Epithelial cell of proximal tubule (primary cell): ENCODE data around the gene CCDC40. TPM values are rescaled to one million over a fixed set of nuclear protein-coding genes. Genes with fewer than 3 reads are reported as not detected.

Experiments used
- DNase-seq: peaks from one replicate; pipeline ENCODE4 v3.0.0-alpha.2; 2011; ENCODE audit warnings: low read depth
- H3K4me3 ChIP-seq: 2 replicates; pipeline ENCODE4 v1.5.1; 2011; ENCODE audit warnings: low read depth, mild to moderate bottlenecking, low read length
- total RNA-seq: library from RNA; depleted of rRNA; stranded (reverse); fragments of >200 nt; gene quantifications from 2 replicates; pipeline ENCODE4 v1.2.3, GENCODE V29; 2015
- TF ChIP-seq, protein P1 (sequence below): conservative IDR thresholded peaks from 2 replicates; pipeline ENCODE4 v1.5.1; 2012; ENCODE audit warnings: low read depth, mild to moderate bottlenecking, low read length

CCDC40 gene
- total RNA-seq, 1 donor from 2014 or later: 2.2 TPM

DNA sequence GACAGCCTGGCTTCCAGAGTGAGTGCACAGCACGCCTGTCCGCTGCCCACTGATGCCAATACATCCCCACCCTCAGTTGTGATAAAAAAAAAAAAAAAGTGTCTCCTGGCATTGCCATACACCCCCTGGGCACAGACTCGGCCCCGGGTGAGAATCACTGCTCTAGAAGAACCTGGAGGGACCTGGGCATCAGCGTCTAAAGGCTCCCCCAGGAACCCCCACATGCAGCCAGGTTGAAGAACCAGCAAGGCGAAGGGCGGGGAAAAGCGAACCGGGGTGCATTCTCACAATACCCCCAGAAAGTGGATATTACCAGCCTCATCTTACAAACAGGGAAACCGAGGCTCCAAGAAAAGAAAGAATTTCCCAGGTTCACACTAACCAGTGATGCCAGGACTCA lies 28.5 kb upstream of the CCDC40 start:
- H3K4me3 ChIP-seq: no peak overlapping the region
- TF ChIP-seq, protein P1, sequence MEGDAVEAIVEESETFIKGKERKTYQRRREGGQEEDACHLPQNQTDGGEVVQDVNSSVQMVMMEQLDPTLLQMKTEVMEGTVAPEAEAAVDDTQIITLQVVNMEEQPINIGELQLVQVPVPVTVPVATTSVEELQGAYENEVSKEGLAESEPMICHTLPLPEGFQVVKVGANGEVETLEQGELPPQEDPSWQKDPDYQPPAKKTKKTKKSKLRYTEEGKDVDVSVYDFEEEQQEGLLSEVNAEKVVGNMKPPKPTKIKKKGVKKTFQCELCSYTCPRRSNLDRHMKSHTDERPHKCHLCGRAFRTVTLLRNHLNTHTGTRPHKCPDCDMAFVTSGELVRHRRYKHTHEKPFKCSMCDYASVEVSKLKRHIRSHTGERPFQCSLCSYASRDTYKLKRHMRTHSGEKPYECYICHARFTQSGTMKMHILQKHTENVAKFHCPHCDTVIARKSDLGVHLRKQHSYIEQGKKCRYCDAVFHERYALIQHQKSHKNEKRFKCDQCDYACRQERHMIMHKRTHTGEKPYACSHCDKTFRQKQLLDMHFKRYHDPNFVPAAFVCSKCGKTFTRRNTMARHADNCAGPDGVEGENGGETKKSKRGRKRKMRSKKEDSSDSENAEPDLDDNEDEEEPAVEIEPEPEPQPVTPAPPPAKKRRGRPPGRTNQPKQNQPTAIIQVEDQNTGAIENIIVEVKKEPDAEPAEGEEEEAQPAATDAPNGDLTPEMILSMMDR: no peak
- no peak for DNase-seq

DNA sequence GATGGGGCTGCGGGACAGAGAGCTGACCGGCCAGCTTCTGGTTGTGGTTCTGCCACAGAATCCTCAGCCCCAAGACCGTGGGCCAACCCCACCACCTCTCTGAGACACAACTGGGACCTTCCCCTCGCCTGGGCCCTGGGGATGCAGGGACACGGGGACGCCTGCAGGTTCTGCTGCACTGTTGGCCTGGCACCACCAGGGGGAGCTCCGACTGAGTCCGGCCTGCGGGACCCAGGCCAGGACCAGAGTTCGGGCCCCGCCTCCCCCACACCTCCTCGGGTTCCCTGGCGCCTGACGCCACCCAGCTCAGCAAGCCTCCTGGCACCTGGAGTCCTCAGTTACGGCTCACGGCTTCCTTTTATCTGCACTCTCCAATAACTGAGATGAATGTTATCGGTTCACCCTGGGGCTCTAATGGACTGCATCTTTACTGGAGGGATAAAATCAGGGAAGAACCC lies 28.0 kb upstream of the CCDC40 start:
- TF ChIP-seq, protein P1: peak; percentile 89
- no peak overlapping the region for H3K4me3 ChIP-seq
- DNase-seq: no peak

DNA sequence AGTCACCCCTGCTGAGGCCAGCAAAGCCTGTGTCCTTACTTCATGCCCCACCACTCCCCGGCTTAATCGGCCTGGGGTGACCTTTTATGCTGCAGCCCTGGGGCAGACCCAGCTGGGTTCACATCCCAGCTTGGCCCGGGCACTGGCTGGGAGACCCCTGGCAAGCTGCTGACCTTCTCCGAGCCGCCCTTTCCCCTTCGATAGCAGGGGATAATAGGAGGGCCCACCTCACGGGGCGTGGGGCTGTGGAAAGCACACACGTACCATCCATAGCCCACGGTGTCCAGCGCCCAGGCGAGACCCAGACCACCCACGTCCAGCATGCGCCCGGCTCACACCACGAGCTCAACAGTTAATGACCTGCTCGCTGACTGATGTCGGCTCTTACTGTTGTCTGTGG lies 27.6 kb upstream of the CCDC40 start:
- DNase-seq: no peak
- TF ChIP-seq, protein P1: no peak
- no peak overlapping the region for H3K4me3 ChIP-seq

DNA sequence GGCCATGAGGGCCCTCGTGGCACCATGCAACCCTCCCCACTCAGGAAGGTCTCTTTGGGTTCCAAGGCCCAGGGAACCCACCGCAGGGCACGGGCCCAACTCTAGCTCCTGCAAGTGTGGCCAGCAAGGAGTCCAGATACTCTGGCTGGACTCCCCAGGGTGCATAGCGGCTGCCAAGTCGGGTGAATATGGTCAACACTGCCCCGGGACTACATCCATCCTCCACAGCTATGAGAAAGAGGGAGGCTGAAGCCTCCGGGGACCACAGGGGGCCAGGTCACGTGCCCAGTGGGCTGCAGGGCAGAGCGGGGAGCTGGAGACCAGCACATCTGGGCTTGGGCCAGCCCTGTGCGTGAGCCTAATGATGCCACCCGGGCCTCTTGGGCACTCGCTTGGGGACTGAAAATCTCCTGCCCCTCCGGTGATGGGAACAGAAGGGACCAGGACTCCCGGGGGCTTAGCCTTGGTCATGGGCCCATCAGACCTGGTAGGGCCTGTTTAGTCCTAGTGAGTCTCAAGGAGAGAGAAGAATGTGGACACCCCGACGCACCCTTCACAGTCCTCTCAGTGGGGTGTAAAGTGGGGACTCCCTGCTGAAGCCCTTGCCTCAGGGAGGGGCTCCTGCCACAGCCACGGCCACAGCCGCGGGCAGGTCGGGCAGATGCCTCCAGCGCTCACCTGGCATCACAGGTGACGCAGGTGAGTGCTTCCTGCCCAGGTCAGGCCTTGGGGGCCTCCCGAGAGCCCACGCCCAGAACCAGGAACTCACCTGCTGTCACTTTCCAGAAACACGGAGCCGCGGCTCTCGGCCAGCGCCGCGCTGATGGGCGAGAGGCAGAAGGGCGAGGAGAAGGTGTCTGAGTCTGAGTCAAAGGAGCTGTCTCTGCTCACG lies 26.8 kb upstream of the CCDC40 start:
- H3K4me3 ChIP-seq: no peak overlapping the region
- DNase-seq: no peak
- TF ChIP-seq, protein P1: no peak

DNA sequence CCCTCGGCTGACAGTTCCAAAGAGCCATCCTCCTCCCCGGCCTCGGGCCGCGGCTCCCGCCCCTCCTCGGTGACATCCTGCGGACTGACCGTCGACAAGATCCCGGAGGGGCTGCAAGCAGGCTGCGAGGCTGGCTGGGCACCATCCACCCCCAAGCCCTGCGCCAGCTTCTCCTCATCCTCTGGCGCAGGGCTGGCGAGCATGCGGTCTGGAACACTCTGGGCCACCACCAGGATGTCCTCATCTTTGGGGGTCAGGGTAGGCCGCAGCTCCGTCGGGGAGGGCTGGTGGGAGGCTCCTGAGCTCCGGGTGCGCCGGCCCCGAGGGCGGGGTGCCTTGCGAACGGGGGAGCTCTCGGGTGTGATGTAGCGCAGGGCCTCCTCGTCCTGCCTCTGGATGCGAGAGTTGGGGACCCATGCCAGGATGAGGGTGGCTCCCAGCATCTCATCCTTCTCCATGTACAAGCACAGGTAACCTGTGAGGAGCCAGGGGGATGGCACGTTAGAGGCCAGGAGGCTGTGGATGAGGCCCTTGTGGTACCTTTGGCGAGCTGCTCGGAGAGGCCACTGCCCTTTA lies 26.1 kb upstream of the CCDC40 start:
- no peak for DNase-seq
- H3K4me3 ChIP-seq: no peak overlapping the region
- TF ChIP-seq, protein P1: no peak

DNA sequence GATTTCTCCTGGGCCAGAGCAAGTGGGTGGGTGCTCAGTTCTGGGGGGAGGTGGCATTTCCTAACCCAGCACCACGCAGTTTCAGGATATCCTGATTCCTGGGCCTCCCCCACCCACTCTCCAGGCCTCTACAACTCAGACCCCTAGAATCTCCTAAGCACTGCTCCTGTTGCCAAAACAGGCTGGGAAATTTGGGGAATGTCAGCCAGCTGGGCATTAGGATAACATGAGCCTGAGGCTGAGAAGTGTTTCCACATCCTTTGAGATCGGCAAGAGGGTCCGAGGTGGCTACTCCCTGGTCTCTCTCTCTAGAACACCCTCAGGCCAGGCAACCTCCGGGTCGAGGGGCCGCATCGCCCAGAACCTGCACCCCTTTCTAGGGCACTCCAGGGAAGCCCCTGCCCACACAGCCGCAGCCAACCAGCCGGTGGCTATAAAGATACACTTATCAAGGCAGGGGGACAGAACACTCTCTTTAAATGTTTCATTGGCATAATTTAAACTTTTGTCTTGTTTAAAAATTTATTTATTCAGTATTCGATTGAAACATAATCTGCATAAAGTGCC lies 24.4 kb upstream of the CCDC40 start:
- TF ChIP-seq, protein P1: no peak
- no peak for DNase-seq
- H3K4me3 ChIP-seq: no peak overlapping the region
